Loucy (cell line): Measurements from ENCODE around the gene WNT5A.

Experiments
- H2AFZ ChIP-seq: fragments of 200-600 bp; sonication (generic); 2 replicates; pipeline ENCODE4 v1.6.0; 2016; ENCODE audit warnings: antibody characterized with exemption, mild to moderate bottlenecking, low read length, moderate library complexity
- H3F3A ChIP-seq: fragments of 200-600 bp; 2 replicates; pipeline ENCODE4 v1.6.0; 2016; ENCODE audit warnings: antibody characterized with exemption, low read depth, mild to moderate bottlenecking
- H3K27me3 ChIP-seq: fragments of 200-600 bp; sonication (generic); 2 replicates; pipeline ENCODE4 v1.6.1; 2014; ENCODE audit warnings: low read length, mild to moderate bottlenecking; ENCODE audit not compliant: insufficient read depth, poor library complexity, severe bottlenecking
- H3K36me3 ChIP-seq: fragments of 200-600 bp; sonication (generic); 2 replicates; pipeline ENCODE4 v1.6.1; 2016; ENCODE audit warnings: low read length; ENCODE audit not compliant: insufficient read depth
- H3K4me1 ChIP-seq: fragments of 200-600 bp; sonication (generic); 2 replicates; pipeline ENCODE4 v1.5.1; 2014; ENCODE audit warnings: low read length, mild to moderate bottlenecking; ENCODE audit not compliant: insufficient read depth, poor library complexity, severe bottlenecking
- H3K4me2 ChIP-seq: fragments of 200-600 bp; sonication (generic); 2 replicates; pipeline ENCODE4 v1.6.0; 2014; ENCODE audit warnings: antibody characterized with exemption, low read length, low read depth, mild to moderate bottlenecking; ENCODE audit not compliant: poor library complexity, severe bottlenecking
- H3K4me3 ChIP-seq: fragments of 200-600 bp; sonication (generic); 2 replicates; pipeline ENCODE4 v1.5.1; 2014; ENCODE audit warnings: low read length, mild to moderate bottlenecking, mixed read lengths; ENCODE audit not compliant: poor library complexity, severe bottlenecking
- H3K79me2 ChIP-seq: fragments of 200-600 bp; sonication (generic); 2 replicates; pipeline ENCODE4 v1.6.1; 2014; ENCODE audit warnings: low read length; ENCODE audit not compliant: insufficient read depth
- H3K9ac ChIP-seq: fragments of 200-600 bp; sonication (generic); 2 replicates; pipeline ENCODE4 v1.6.0; 2014; ENCODE audit warnings: mild to moderate bottlenecking, low read depth, low read length, moderate library complexity; ENCODE audit not compliant: poor library complexity, severe bottlenecking
- H3K9me2 ChIP-seq: fragments of 200-600 bp; sonication (generic); replicated peaks from 2 replicates; pipeline ENCODE4 v1.6.1; 2016; ENCODE audit warnings: low read depth, low read length, mixed read lengths
- H3K9me3 ChIP-seq: fragments of 200-600 bp; sonication (generic); 2 replicates; pipeline ENCODE4 v1.6.1; 2014; ENCODE audit warnings: mild to moderate bottlenecking, antibody characterized with exemption, low read length, low read depth; ENCODE audit not compliant: insufficient read depth
- H4K20me1 ChIP-seq: fragments of 200-600 bp; sonication (generic); 2 replicates; pipeline ENCODE4 v1.6.0; 2014; ENCODE audit warnings: antibody characterized with exemption, low read length, mild to moderate bottlenecking; ENCODE audit not compliant: insufficient read depth, poor library complexity, severe bottlenecking
- CTCF ChIP-seq: fragments of 200-600 bp; sonication (generic); conservative IDR thresholded peaks from 2 replicates; pipeline ENCODE4 v1.5.1; 2014; ENCODE audit warnings: mild to moderate bottlenecking, antibody characterized with exemption, low read length
- EZH2phosphoT487 ChIP-seq: fragments of 200-600 bp; IDR thresholded peaks from 2 replicates; pipeline ENCODE4 v1.6.1; 2018; ENCODE audit warnings: antibody characterized with exemption, mild to moderate bottlenecking, moderate library complexity, borderline replicate concordance

WNT5A gene

GRCh38 chr3:55474213-55474632, 12.9 kb downstream of the WNT5A start:
- Histone ChIP-seq H3K9ac (no peak overlapping the region), H3K36me3 (no peaks in the 10 kb centered on the region), H2AFZ (no peak overlapping the region), H3K4me1 (no peaks in the 10 kb centered on the region), H3K79me2 (no peaks in the 10 kb centered on the region; the same call in 1 of the 2 replicates), H3K9me3 (no peaks in the 10 kb centered on the region), H4K20me1 (no peaks in the 10 kb centered on the region), H3K4me3 (no peak overlapping the region), H3K9me2 (no peaks in the 10 kb centered on the region), H3K4me2 (no peak overlapping the region), H3F3A (no peaks in the 10 kb centered on the region), H3K27me3 (no peaks in the 10 kb centered on the region)
- TF ChIP-seq CTCF (no peak), EZH2phosphoT487 (no peak)

GRCh38 chr3:55473788-55474187, 13.3 kb downstream of the WNT5A start:
- H3K4me1 ChIP-seq: no peaks in the 10 kb centered on the region
- no peaks in the 10 kb centered on the region for H3K9me3 ChIP-seq
- no peaks in the 10 kb centered on the region for H3K36me3 ChIP-seq
- H2AFZ ChIP-seq: no peak overlapping the region
- H3K79me2 ChIP-seq: no peaks in the 10 kb centered on the region; the same call in 1 of the 2 replicates
- no peaks in the 10 kb centered on the region for H3K9me2 ChIP-seq
- H3K27me3 ChIP-seq: no peaks in the 10 kb centered on the region
- TF ChIP-seq CTCF (no peak), EZH2phosphoT487 (no peak)
- H3K9ac ChIP-seq: no peak overlapping the region
- H3F3A ChIP-seq: no peaks in the 10 kb centered on the region
- H3K4me2 ChIP-seq: no peak overlapping the region
- H4K20me1 ChIP-seq: no peaks in the 10 kb centered on the region
- H3K4me3 ChIP-seq: no peak overlapping the region

DNA sequence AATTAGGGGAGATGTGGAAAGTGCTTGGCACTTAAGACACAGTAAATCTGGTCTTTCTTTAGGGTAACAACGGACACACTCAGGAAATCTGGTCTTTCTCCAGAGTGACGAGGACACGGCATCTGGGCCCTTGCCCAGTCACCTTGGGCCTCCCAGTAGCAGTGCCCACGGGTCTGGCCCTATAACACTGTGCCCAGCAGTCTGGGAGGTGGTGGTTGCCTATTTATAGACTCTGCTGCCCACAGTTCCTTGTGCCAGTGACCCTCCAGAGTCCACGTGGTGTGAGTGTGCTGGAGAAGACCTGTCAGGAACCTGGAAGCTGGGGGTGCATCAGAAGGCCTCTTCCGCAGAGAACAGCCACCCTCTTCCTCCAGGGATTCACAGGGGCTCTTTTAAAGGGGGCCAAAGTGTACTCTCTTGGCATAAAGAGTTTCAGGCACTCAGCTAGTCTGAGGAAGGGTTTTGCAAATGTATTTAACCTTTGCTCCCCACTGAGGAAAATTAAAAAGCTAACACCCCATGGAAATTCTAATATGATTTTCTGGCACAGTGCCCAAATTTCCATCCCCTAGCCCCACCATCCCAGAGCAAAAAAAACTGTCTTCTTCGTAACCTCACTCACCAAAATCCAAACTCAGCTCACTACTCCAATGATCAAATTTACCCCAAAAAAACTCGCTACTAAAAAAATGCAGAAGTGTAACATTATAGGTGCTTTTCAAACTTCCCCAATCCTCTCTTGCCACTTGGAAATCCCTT, 15.4 kb downstream of the WNT5A start:
- Histone ChIP-seq H3K27me3 (no peaks in the 10 kb centered on the region), H3K79me2 (no peaks in the 10 kb centered on the region), H4K20me1 (no peaks in the 10 kb centered on the region), H3K4me1 (no peaks in the 10 kb centered on the region), H2AFZ (no peak overlapping the region), H3K36me3 (no peaks in the 10 kb centered on the region), H3K9ac (no peak overlapping the region), H3F3A (no peaks in the 10 kb centered on the region), H3K4me3 (no peak overlapping the region), H3K4me2 (no peak overlapping the region), H3K9me3 (no peaks in the 10 kb centered on the region), H3K9me2 (no peaks in the 10 kb centered on the region)
- TF ChIP-seq EZH2phosphoT487: no peak
- TF ChIP-seq CTCF: no peak
